Neural cell (in vitro differentiated cells): ENCODE data around the gene MAML2. TPM values are rescaled to one million over a fixed set of nuclear protein-coding genes. Genes with fewer than 3 reads are reported as not detected.

Experiments used
- H2AFZ ChIP-seq: fragments of 200-600, 300-800 bp; sonication (generic), shearing (Covaris generic); 2 replicates; pipeline ENCODE4 v1.6.0; 2014; ENCODE audit warnings: low read depth, mild to moderate bottlenecking, antibody characterized with exemption, low read length, moderate library complexity
- H3F3A ChIP-seq: fragments of 200-600 bp; shearing (Covaris generic); 2 replicates; pipeline ENCODE4 v1.6.1; 2016; ENCODE audit warnings: mild to moderate bottlenecking, moderate library complexity, mixed read lengths, antibody characterized with exemption, low read length; ENCODE audit not compliant: insufficient read depth, poor library complexity, severe bottlenecking
- H3K27ac ChIP-seq: fragments of 200-600, 300-800 bp; sonication (generic), shearing (Covaris generic); 2 replicates; pipeline ENCODE4 v1.5.1; 2014; ENCODE audit warnings: mild to moderate bottlenecking, low read length, moderate library complexity
- H3K27me3 ChIP-seq: fragments of 300-800, 200-600 bp; sonication (generic), shearing (Covaris generic); 2 replicates; pipeline ENCODE4 v1.6.0; 2014; ENCODE audit warnings: mild to moderate bottlenecking, low read depth, low read length, moderate library complexity; ENCODE audit not compliant: insufficient read depth
- H3K36me3 ChIP-seq: fragments of 300-800, 200-600 bp; sonication (generic), shearing (Covaris generic); 2 replicates; pipeline ENCODE4 v1.5.1; 2014; ENCODE audit warnings: mild to moderate bottlenecking, antibody characterized with exemption, low read length, moderate library complexity; ENCODE audit not compliant: insufficient read depth
- H3K4me2 ChIP-seq: fragments of 300-800, 200-600 bp; sonication (generic), shearing (Covaris generic); 2 replicates; pipeline ENCODE4 v1.6.0; 2014; ENCODE audit warnings: mild to moderate bottlenecking, low read length
- H3K4me3 ChIP-seq: fragments of 300-800, 200-600 bp; sonication (generic), shearing (Covaris generic); 2 replicates; pipeline ENCODE4 v1.5.1; 2014; ENCODE audit warnings: mild to moderate bottlenecking, low read length, moderate library complexity
- H3K79me2 ChIP-seq: fragments of 200-600 bp; shearing (Covaris generic); replicated peaks from 2 replicates; pipeline ENCODE4 v1.6.0; 2014; ENCODE audit warnings: mild to moderate bottlenecking, low read length, moderate library complexity; ENCODE audit not compliant: insufficient read depth
- H3K9ac ChIP-seq: fragments of 300-800, 200-600 bp; sonication (generic), shearing (Covaris generic); 2 replicates; pipeline ENCODE4 v1.6.1; 2016; ENCODE audit warnings: mild to moderate bottlenecking, low read length, mixed read lengths
- H3K9me2 ChIP-seq: fragments of 200-600 bp; shearing (Covaris generic); 2 replicates; pipeline ENCODE4 v1.6.1; 2016; ENCODE audit warnings: mild to moderate bottlenecking, low read length, mixed read lengths; ENCODE audit not compliant: insufficient read depth
- H3K9me3 ChIP-seq: fragments of 200-600, 300-800 bp; sonication (generic), shearing (Covaris generic); 2 replicates; pipeline ENCODE4 v1.6.1; 2016; ENCODE audit warnings: mild to moderate bottlenecking, mixed run types, low read length, moderate library complexity, mixed read lengths
- H4K20me1 ChIP-seq: fragments of 200-600 bp; shearing (Covaris generic); 2 replicates; pipeline ENCODE4 v1.6.1; 2016; ENCODE audit warnings: mild to moderate bottlenecking, mixed run types; ENCODE audit not compliant: insufficient read depth
- EP300 ChIP-seq: fragments of 450-650 bp; conservative IDR thresholded peaks from 2 replicates; pipeline ENCODE4 v1.6.1; 2014; ENCODE audit warnings: antibody characterized with exemption, mild to moderate bottlenecking, moderate library complexity; ENCODE audit not compliant: poor library complexity, severe bottlenecking
- EZH2 ChIP-seq: fragments of 200-600, 300-800 bp; shearing (Covaris generic), sonication (generic); IDR thresholded peaks from 2 replicates; pipeline ENCODE4 v1.6.1; 2014; ENCODE audit warnings: antibody characterized with exemption, low read length, borderline replicate concordance, mild to moderate bottlenecking; ENCODE audit not compliant: insufficient read depth, poor library complexity, severe bottlenecking
- MXI1 ChIP-seq: fragments of 450-650 bp; conservative IDR thresholded peaks from 2 replicates; pipeline ENCODE4 v1.6.1; 2014; ENCODE audit warnings: antibody characterized with exemption, mild to moderate bottlenecking; ENCODE audit not compliant: poor library complexity, severe bottlenecking
- POLR2AphosphoS5 ChIP-seq: IDR thresholded peaks from 2 replicates; pipeline ENCODE4 v1.6.1; 2012
- RAD21 ChIP-seq: fragments of 450-650 bp; conservative IDR thresholded peaks from 2 replicates; pipeline ENCODE4 v1.6.1; 2014; ENCODE audit warnings: antibody characterized with exemption, mild to moderate bottlenecking, moderate library complexity
- REST ChIP-seq: IDR thresholded peaks from 2 replicates; pipeline ENCODE4 v1.6.1; 2012; ENCODE audit warnings: borderline replicate concordance
- SMC3 ChIP-seq: fragments of 450-650 bp; conservative IDR thresholded peaks from 2 replicates; pipeline ENCODE4 v1.6.1; 2014; ENCODE audit warnings: antibody characterized with exemption, mild to moderate bottlenecking, moderate library complexity; ENCODE audit not compliant: poor library complexity
- TAF1 ChIP-seq: IDR thresholded peaks from 2 replicates; pipeline ENCODE4 v1.6.1; 2012; ENCODE audit warnings: low read depth
- polyA plus RNA-seq: library from polyadenylated mRNA; depleted of rRNA; stranded (reverse); fragments of >200 nt; gene quantifications from 2 replicates; pipeline ENCODE4 v1.2.3, GENCODE V29; 2014
- TF ChIP-seq, protein P1 (sequence below): fragments of 450-650 bp; IDR thresholded peaks from 2 replicates; pipeline ENCODE4 v1.5.1; 2014; ENCODE audit warnings: antibody characterized with exemption, mild to moderate bottlenecking, moderate library complexity; ENCODE audit not compliant: poor library complexity, severe bottlenecking

MAML2 gene
- polyA plus RNA-seq, 1 donor from 2014 or later, result 3.6 TPM

DNA sequence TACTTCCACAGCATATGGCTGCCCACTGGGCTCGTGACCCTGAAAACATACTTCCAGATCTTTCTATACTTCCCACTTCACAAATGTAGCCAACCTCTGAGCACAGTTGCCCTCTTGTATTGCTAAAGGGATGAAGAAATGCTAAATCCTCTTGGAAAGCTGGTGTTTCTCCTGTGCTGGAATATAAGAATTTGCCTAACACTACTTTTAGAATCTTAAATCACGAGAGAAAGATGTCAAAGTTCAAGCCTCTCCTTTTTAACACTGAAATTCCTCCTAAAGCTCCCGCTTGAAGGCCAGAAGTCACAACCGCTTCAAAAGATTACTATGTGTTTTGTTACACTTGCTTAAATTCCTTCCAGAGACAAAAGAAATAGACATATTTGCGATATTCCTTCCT lies 21.9 kb downstream of the MAML2 start:
- no peaks in the 10 kb centered on the region for H3K36me3 ChIP-seq
- H3K27me3 ChIP-seq, result no peaks in the 10 kb centered on the region
- H3K27ac ChIP-seq, result no peak overlapping the region
- no peaks in the 10 kb centered on the region for H3K79me2 ChIP-seq
- H3K4me2 ChIP-seq, result no peak overlapping the region
- H3K4me3 ChIP-seq, result no peak overlapping the region
- no peak overlapping the region for H2AFZ ChIP-seq
- H4K20me1 ChIP-seq, result no peaks in the 10 kb centered on the region
- no peaks in the 10 kb centered on the region for H3K9me3 ChIP-seq
- H3F3A ChIP-seq, result no peaks in the 10 kb centered on the region
- no peak overlapping the region for H3K9ac ChIP-seq
- TF ChIP-seq EZH2, result no peak
- no peak for TF ChIP-seq MXI1
- no peak for TF ChIP-seq SMC3
- TF ChIP-seq POLR2AphosphoS5, result no peak
- no peak for TF ChIP-seq EP300
- no peak for TF ChIP-seq REST
- no peak for TF ChIP-seq RAD21
- TF ChIP-seq, protein P1, sequence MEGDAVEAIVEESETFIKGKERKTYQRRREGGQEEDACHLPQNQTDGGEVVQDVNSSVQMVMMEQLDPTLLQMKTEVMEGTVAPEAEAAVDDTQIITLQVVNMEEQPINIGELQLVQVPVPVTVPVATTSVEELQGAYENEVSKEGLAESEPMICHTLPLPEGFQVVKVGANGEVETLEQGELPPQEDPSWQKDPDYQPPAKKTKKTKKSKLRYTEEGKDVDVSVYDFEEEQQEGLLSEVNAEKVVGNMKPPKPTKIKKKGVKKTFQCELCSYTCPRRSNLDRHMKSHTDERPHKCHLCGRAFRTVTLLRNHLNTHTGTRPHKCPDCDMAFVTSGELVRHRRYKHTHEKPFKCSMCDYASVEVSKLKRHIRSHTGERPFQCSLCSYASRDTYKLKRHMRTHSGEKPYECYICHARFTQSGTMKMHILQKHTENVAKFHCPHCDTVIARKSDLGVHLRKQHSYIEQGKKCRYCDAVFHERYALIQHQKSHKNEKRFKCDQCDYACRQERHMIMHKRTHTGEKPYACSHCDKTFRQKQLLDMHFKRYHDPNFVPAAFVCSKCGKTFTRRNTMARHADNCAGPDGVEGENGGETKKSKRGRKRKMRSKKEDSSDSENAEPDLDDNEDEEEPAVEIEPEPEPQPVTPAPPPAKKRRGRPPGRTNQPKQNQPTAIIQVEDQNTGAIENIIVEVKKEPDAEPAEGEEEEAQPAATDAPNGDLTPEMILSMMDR, result no peak
- no peak for TF ChIP-seq TAF1
- no peaks in the 10 kb centered on the region for H3K9me2 ChIP-seq

DNA sequence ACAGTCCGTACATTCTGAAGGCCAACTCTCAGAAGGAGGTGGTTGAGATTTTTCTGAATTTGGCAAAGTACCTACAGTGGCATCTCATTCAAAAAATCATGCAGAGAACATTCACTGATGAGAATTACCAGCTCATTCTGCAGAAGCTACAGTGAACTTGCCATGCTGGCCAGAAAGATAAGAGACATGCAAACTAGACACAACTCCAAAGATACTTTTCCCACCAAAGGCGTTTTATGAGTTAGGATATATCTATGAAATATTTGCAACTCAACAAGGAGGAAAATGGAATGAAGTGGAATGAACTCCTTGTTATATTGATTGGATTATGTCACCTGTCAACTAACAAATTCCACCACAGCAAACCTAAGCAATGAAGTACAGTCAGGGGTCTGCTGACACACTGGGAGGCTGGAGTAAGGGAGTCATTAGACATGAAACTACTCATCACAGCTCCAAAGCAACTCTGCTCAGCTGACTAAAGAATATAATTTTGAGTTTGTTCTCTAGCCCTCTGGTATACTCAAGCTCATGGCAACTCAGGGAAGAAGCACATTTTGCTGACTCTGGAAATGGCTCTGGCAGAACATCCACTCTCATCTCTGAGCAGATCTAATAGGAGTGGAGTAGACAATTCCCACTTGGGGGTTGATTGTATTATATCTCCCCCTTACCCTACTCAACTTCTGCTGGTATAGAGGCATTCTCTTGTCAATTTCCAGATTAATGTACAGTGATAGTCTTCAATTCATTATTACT lies 22.9 kb downstream of the MAML2 start:
- no peaks in the 10 kb centered on the region for H3F3A ChIP-seq
- no peaks in the 10 kb centered on the region for H3K79me2 ChIP-seq
- no peaks in the 10 kb centered on the region for H3K9me3 ChIP-seq
- H2AFZ ChIP-seq, result no peak overlapping the region
- H3K4me3 ChIP-seq, result no peak overlapping the region
- H3K36me3 ChIP-seq, result no peaks in the 10 kb centered on the region
- H3K27me3 ChIP-seq, result no peaks in the 10 kb centered on the region
- H3K27ac ChIP-seq, result no peak overlapping the region
- TF ChIP-seq POLR2AphosphoS5, result no peak
- no peak for TF ChIP-seq SMC3
- TF ChIP-seq EZH2, result no peak
- TF ChIP-seq MXI1, result no peak
- TF ChIP-seq, protein P1, result no peak
- TF ChIP-seq REST, result no peak
- no peak for TF ChIP-seq RAD21
- no peak for TF ChIP-seq EP300
- no peak for TF ChIP-seq TAF1
- H3K9me2 ChIP-seq, result no peaks in the 10 kb centered on the region
- no peaks in the 10 kb centered on the region for H4K20me1 ChIP-seq
- no peak overlapping the region for H3K9ac ChIP-seq
- H3K4me2 ChIP-seq, result no peak overlapping the region
